K562 (cell line): ENCODE measurements around the gene BRD3. TPM values are rescaled to one million over a fixed set of nuclear protein-coding genes. Genes with fewer than 3 reads are reported as not detected.

Experiments
- ATAC-seq: fragments of 200-7000 bp; cut with Tn5 transposase; 3 replicates; pipeline ENCODE4 v1.9.1; 2020; ENCODE audit warnings: moderate library complexity
- BruUV-seq: library from RNA; stranded (reverse); fragments of 400-500 nt; replicated peaks from 2 replicates; lab custom pipeline; 2021; lab: Mats Ljungman, UMichigan
- CTCF ChIA-PET: fragments of 300-600 bp; formaldehyde crosslinking; extraction: SDS; loops from one replicate; lab custom pipeline; 2021; ENCODE audit warnings: low intra/inter-chr PET ratio; lab: Yijun Ruan, JAX
- POLR2A ChIA-PET: fragments of 300-600, 350-650 bp; sonication (Branson Sonifier 250); formaldehyde crosslinking; extraction: SDS; loops from one replicate; lab custom pipeline; 2021; ENCODE audit warnings: antibody characterized with exemption, inconsistent platforms; lab: Yijun Ruan, JAX
- DNase-seq, 4 experiments: peaks; one replicate each; pipeline versions ENCODE4 v3.0.0 to v3.0.0-alpha.2; 2011 to 2018; ENCODE audit warnings: low spot score in 3 of 4, mixed read lengths in 3 of 4; ENCODE audit errors: extremely low read depth in 1 of 4
- FAIRE-seq: peaks from 2 replicates; lab custom pipeline; 2011; peaks lifted over from hg19 to GRCh38; lab: Jason Lieb, UNC
- H2AFZ ChIP-seq: 2 replicates; pipeline ENCODE4 v1.6.0; 2011; ENCODE audit warnings: low read depth, low read length, control low read depth, inconsistent platforms
- H3K27ac ChIP-seq: fragments of 200-600 bp; 3 replicates; pipeline ENCODE4 v1.8.0; 2011; ENCODE audit warnings: low read depth, mild to moderate bottlenecking, control low read depth, inconsistent platforms, low read length, moderate library complexity, mixed read lengths; ENCODE audit errors: extremely low read depth
- H3K27me3 ChIP-seq, 2 experiments: fragments of 300-600 bp in 1 of 2; 2 replicates in 1 of 2; 3 replicates in 1 of 2; pipeline versions ENCODE4 v1.6.0 to v1.8.0; 2011; ENCODE audit warnings: inconsistent platforms in 2 of 2, low read length in 2 of 2, mild to moderate bottlenecking in 1 of 2, mixed read lengths in 1 of 2, moderate library complexity in 1 of 2; ENCODE audit not compliant: control insufficient read depth in 2 of 2, insufficient read depth in 2 of 2
- H3K36me3 ChIP-seq: fragments of 300-600 bp; 3 replicates; pipeline ENCODE4 v1.8.0; 2011; ENCODE audit warnings: mild to moderate bottlenecking, low read length, inconsistent platforms; ENCODE audit not compliant: control insufficient read depth, insufficient read depth
- H3K4me1 ChIP-seq, 2 experiments: fragments of 200-600 bp in 1 of 2; replicated peaks in 1 of 2; 2 replicates in 1 of 2; 3 replicates in 1 of 2; pipeline versions ENCODE4 v1.5.1 to v1.8.0; 2011; ENCODE audit warnings: inconsistent platforms in 2 of 2, low read length in 2 of 2, mild to moderate bottlenecking in 1 of 2, mixed read lengths in 1 of 2, moderate library complexity in 1 of 2; ENCODE audit not compliant: control insufficient read depth in 2 of 2, insufficient read depth in 2 of 2
- H3K4me2 ChIP-seq: 2 replicates; pipeline ENCODE4 v1.6.1; 2011; ENCODE audit warnings: low read length, control low read depth, inconsistent platforms, mixed read lengths; ENCODE audit not compliant: insufficient read depth
- H3K4me3 ChIP-seq: fragments of 200-600 bp; sonication (generic), shearing (Covaris generic); 2 replicates; pipeline ENCODE4 v1.5.1; 2016; ENCODE audit warnings: control low read depth, inconsistent platforms
- H3K79me2 ChIP-seq: fragments of 200-600 bp; 3 replicates; pipeline ENCODE4 v1.8.0; 2011; ENCODE audit warnings: low read length, inconsistent platforms; ENCODE audit not compliant: control insufficient read depth, insufficient read depth
- H3K9ac ChIP-seq, 2 experiments: 2 replicates each; pipeline versions ENCODE4 v1.6.0 to v1.6.1; 2011; ENCODE audit warnings: low read depth in 2 of 2, low read length in 2 of 2, control low read depth in 1 of 2, inconsistent platforms in 1 of 2, mild to moderate bottlenecking in 1 of 2, mixed read lengths in 1 of 2; ENCODE audit not compliant: insufficient read depth in 1 of 2
- H3K9me1 ChIP-seq: one replicate; pipeline ENCODE4 v1.6.0; 2011; ENCODE audit warnings: inconsistent platforms, mild to moderate bottlenecking, low read length, moderate library complexity; ENCODE audit not compliant: control insufficient read depth, insufficient read depth
- H3K9me3 ChIP-seq: replicated peaks from 2 replicates; pipeline ENCODE4 v1.5.1; 2011; ENCODE audit warnings: low read depth, low read length, inconsistent platforms; ENCODE audit not compliant: control insufficient read depth, insufficient read depth
- H4K20me1 ChIP-seq: replicated peaks from 2 replicates; pipeline ENCODE4 v1.6.1; 2011; ENCODE audit warnings: low read length, inconsistent platforms, mixed read lengths; ENCODE audit not compliant: control insufficient read depth, insufficient read depth
- CTCF ChIP-seq, 3 experiments: IDR thresholded peaks in 2 of 3; conservative IDR thresholded peaks in 1 of 3; 2 replicates each; pipeline ENCODE4 v1.5.1; 2011 to 2012; ENCODE audit warnings: low read length in 3 of 3, mild to moderate bottlenecking in 3 of 3, control low read depth in 2 of 3, improper control_type of control experiment in 1 of 3, inconsistent platforms in 1 of 3, low read depth in 1 of 3, mixed read lengths in 1 of 3, moderate library complexity in 1 of 3; ENCODE audit not compliant: insufficient read depth in 2 of 3
- GATA2 ChIP-seq: sonication (generic); formaldehyde crosslinking; IDR thresholded peaks from 2 replicates; pipeline ENCODE4 v1.4.0; 2020; ENCODE audit warnings: mild to moderate bottlenecking, missing genetic modification reagents
- NFYB ChIP-seq: IDR thresholded peaks from 2 replicates; pipeline ENCODE4 v1.6.1; 2011; ENCODE audit warnings: mild to moderate bottlenecking, moderate library complexity; ENCODE audit not compliant: insufficient read length; ENCODE audit errors: extremely low read depth
- ZBTB1 ChIP-seq: sonication (generic); formaldehyde crosslinking; IDR thresholded peaks from 2 replicates; pipeline ENCODE4 v1.8.1; 2023; ENCODE audit warnings: missing genetic modification reagents, low read depth, mild to moderate bottlenecking, borderline replicate concordance
- ZNF217 ChIP-seq: sonication (generic); formaldehyde crosslinking; IDR thresholded peaks from 2 replicates; pipeline ENCODE4 v1.8.0; 2022; ENCODE audit warnings: mild to moderate bottlenecking, missing genetic modification reagents
- WGBS: fragments of 100-300 bp; shearing (Covaris generic); methylation state at CpG from one replicate; pipeline ENCODE4 v1.1.6; 2016; ENCODE audit warnings: low coverage, mixed read lengths; ENCODE audit not compliant: insufficient coverage; ENCODE audit errors: missing lambda C conversion rate; 5-methylcytosine and 5-hydroxymethylcytosine counted together
- in situ Hi-C: fragments of 300-500 bp; cut with MboI; formaldehyde crosslinking; loops from 4 replicates; pipeline ENCODE4 v1.15.0; 2018; ENCODE audit warnings: inconsistent platforms, mixed read lengths
- intact Hi-C: fragments of 100-400 bp; cut with micrococcal nuclease; formaldehyde crosslinking; loops from 2 replicates; pipeline ENCODE4 v1.14.2; 2022
- polyA plus RNA-seq, 8 experiments: library from polyadenylated mRNA; depleted of rRNA in 4 of 8; stranded (reverse) in 5 of 8; unstranded in 3 of 8; fragments of >200 nt; fragmentation: Nextera tagmentation in 2 of 8; fragmentation: Illumina TruSeq in 1 of 8; extraction: Ambion mirVana in 2 of 8; extraction: Trizol in 1 of 8; gene quantifications; 2 replicates each; pipeline versions ENCODE4 v1.2.1 to v1.2.3, GENCODE V29; 2011 to 2014; ENCODE audit warnings: inconsistent platforms in 1 of 8, missing spikeins in 1 of 8
- total RNA-seq, 7 experiments: library from RNA; depleted of rRNA in 6 of 7; stranded (reverse); fragments of >200 nt in 6 of 7; fragmentation: Illumina TruSeq in 2 of 7; extraction: Trizol in 2 of 7; gene quantifications; 2 replicates each; pipeline versions ENCODE4 v1.2.1 to v1.2.3, GENCODE V29; 2011 to 2021; ENCODE audit warnings: low replicate concordance in 1 of 7
- TF ChIP-seq, protein P1 (sequence below): fragments of 200-600 bp; sonication (generic); IDR thresholded peaks from one replicate; pipeline ENCODE4 v1.6.1; 2012; ENCODE audit warnings: mild to moderate bottlenecking, low read depth, low read length, inconsistent platforms

The BRD3 gene
- total and polyA plus RNA-seq, 9 of the 15 experiments (the other 6 are each of a cell fraction or from before 2014, with no cell fraction given) = 0.82 to 37.1 (median 4.2) TPM

DNA sequence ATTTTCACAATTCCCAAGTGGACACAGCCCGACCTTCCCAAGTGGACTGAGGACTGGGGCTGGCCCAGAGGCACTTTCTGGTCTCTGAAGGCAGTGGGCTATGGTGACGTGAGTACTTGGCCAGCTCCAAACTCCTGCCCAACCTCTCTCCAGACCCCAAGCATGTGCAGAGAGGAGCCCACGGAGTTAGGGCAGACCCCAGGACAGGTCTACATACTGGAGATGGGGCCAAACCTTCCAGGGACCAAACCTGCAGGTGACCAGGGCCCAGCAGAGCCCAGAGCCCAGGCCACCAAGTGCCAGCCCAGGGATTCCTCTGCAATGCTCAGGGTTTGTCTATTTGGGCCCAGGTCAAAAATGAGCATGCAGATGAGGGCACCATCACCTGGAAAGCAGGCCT lies 15.3 kb downstream of the BRD3 start (continued):
- TF ChIP-seq CTCF (IDR thresholded peaks at IDR 0.05 in 2 of 3, conservative IDR thresholded peaks at IDR 0.05 in 1 of 3; ENCODE audit: insufficient read depth in 2 of 3, low read depth in 1 of 3, low read length in 3 of 3) (no peak), ZBTB1 (CRISPR knock-in tag) (no peak), GATA2 (no peak), NFYB (no peak)

- H3K4me2 ChIP-seq = no peak overlapping the region
- ChIA-PET CTCF (no interaction called here), POLR2A (interaction anchor here (0.7 to 1.2 kb wide), 3 partner anchors 9 to 71 kb away, joined by 3 to 6 read pairs (median 4); no protein-coding TSS in a partner anchor)
- no peak overlapping the region for H3K4me3 ChIP-seq
- no peaks in the 10 kb centered on the region; the same call in 1 of the 2 replicates for H4K20me1 ChIP-seq
- H3K27me3 ChIP-seq = no peaks in the 10 kb centered on the region
- H3K9ac ChIP-seq = no peak overlapping the region
- H3K4me1 ChIP-seq = peaks cover 0 to 43% of the 10 kb centered on the region in 2 experiments; a peak in 2 of 5 replicates
- intact Hi-C loops = no loop called here
- peaks cover 57% of the 10 kb centered on the region; the same call in 1 of the 3 replicates for H3K36me3 ChIP-seq
- FAIRE-seq (no peak), DNase-seq (no peak), ATAC-seq (no peak)
- no peaks in the 10 kb centered on the region for H3K9me3 ChIP-seq
- WGBS = 88% methylated on average over 12 of the region's 16 CpGs
- in situ Hi-C loops = no loop called here
- H3K79me2 ChIP-seq = peaks cover 9% of the 10 kb centered on the region; the same call in 2 of the 3 replicates
- no peak overlapping the region for H2AFZ ChIP-seq
- H3K9me1 ChIP-seq = no peaks in the 10 kb centered on the region
- no peak overlapping the region for H3K27ac ChIP-seq
- BruUV-seq = no TSS peak
- TF ChIP-seq ZNF217 (CRISPR knock-in tag) = no peak
- TF ChIP-seq, protein P1, sequence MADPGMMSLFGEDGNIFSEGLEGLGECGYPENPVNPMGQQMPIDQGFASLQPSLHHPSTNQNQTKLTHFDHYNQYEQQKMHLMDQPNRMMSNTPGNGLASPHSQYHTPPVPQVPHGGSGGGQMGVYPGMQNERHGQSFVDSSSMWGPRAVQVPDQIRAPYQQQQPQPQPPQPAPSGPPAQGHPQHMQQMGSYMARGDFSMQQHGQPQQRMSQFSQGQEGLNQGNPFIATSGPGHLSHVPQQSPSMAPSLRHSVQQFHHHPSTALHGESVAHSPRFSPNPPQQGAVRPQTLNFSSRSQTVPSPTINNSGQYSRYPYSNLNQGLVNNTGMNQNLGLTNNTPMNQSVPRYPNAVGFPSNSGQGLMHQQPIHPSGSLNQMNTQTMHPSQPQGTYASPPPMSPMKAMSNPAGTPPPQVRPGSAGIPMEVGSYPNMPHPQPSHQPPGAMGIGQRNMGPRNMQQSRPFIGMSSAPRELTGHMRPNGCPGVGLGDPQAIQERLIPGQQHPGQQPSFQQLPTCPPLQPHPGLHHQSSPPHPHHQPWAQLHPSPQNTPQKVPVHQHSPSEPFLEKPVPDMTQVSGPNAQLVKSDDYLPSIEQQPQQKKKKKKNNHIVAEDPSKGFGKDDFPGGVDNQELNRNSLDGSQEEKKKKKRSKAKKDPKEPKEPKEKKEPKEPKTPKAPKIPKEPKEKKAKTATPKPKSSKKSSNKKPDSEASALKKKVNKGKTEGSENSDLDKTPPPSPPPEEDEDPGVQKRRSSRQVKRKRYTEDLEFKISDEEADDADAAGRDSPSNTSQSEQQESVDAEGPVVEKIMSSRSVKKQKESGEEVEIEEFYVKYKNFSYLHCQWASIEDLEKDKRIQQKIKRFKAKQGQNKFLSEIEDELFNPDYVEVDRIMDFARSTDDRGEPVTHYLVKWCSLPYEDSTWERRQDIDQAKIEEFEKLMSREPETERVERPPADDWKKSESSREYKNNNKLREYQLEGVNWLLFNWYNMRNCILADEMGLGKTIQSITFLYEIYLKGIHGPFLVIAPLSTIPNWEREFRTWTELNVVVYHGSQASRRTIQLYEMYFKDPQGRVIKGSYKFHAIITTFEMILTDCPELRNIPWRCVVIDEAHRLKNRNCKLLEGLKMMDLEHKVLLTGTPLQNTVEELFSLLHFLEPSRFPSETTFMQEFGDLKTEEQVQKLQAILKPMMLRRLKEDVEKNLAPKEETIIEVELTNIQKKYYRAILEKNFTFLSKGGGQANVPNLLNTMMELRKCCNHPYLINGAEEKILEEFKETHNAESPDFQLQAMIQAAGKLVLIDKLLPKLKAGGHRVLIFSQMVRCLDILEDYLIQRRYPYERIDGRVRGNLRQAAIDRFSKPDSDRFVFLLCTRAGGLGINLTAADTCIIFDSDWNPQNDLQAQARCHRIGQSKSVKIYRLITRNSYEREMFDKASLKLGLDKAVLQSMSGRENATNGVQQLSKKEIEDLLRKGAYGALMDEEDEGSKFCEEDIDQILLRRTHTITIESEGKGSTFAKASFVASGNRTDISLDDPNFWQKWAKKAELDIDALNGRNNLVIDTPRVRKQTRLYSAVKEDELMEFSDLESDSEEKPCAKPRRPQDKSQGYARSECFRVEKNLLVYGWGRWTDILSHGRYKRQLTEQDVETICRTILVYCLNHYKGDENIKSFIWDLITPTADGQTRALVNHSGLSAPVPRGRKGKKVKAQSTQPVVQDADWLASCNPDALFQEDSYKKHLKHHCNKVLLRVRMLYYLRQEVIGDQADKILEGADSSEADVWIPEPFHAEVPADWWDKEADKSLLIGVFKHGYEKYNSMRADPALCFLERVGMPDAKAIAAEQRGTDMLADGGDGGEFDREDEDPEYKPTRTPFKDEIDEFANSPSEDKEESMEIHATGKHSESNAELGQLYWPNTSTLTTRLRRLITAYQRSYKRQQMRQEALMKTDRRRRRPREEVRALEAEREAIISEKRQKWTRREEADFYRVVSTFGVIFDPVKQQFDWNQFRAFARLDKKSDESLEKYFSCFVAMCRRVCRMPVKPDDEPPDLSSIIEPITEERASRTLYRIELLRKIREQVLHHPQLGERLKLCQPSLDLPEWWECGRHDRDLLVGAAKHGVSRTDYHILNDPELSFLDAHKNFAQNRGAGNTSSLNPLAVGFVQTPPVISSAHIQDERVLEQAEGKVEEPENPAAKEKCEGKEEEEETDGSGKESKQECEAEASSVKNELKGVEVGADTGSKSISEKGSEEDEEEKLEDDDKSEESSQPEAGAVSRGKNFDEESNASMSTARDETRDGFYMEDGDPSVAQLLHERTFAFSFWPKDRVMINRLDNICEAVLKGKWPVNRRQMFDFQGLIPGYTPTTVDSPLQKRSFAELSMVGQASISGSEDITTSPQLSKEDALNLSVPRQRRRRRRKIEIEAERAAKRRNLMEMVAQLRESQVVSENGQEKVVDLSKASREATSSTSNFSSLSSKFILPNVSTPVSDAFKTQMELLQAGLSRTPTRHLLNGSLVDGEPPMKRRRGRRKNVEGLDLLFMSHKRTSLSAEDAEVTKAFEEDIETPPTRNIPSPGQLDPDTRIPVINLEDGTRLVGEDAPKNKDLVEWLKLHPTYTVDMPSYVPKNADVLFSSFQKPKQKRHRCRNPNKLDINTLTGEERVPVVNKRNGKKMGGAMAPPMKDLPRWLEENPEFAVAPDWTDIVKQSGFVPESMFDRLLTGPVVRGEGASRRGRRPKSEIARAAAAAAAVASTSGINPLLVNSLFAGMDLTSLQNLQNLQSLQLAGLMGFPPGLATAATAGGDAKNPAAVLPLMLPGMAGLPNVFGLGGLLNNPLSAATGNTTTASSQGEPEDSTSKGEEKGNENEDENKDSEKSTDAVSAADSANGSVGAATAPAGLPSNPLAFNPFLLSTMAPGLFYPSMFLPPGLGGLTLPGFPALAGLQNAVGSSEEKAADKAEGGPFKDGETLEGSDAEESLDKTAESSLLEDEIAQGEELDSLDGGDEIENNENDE = no peak
Observed at GRCh38 chr9:134051319-134051718, 16.5 kb downstream of the BRD3 start.
